Fibroblast of lung (primary cell): Measurements from ENCODE around the gene GPC3.

Experiments used
- EZH2 ChIP-seq: IDR thresholded peaks from 2 replicates; pipeline ENCODE4 v1.5.1; 2012; ENCODE audit warnings: low read length, control low read depth, mild to moderate bottlenecking; ENCODE audit errors: missing control alignments
- TF ChIP-seq, protein P1 (sequence below), 2 donors: IDR thresholded peaks in 1 of 2; conservative IDR thresholded peaks in 1 of 2; 1 replicate in 1 of 2; 2 replicates in 1 of 2; pipeline ENCODE4 v1.5.1; 2011 to 2012; ENCODE audit warnings: low read length in 2 of 2, control low read depth in 1 of 2, inconsistent platforms in 1 of 2, low read depth in 1 of 2, mild to moderate bottlenecking in 1 of 2

DNA sequence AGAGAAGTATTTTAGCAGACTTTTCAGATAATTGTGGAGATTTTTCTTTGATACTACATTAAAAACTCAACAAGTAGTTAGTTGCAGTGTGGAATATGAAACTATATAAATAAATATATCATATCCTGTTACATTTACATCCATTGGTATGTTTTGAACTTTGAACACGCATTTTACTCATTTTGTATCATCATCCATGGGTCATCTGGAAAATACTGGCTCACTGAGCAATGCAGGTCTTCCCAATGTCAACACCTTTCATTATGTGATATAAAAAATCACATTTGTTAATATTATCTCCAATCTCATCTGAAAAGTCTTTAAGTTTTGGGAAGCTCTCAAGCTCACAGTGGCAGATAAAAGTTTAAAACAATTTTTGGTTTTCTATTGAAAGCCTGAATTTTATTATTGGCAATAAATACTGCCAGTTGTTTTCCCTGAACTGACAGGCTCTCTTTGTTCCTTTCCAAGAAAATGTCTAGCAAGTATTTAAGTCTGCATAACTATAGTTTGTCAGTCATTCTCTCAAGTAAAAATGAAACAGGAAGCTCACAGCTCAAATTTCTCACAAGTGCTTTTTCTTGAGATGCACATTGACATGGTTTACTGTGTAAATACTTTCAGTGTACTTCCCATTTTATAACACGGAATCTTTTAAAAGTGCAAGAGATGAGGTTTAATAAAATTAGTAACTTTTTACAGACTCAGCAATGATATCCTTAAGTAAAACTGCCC lies 386.6 kb downstream of the GPC3 start:
- TF ChIP-seq, protein P1, sequence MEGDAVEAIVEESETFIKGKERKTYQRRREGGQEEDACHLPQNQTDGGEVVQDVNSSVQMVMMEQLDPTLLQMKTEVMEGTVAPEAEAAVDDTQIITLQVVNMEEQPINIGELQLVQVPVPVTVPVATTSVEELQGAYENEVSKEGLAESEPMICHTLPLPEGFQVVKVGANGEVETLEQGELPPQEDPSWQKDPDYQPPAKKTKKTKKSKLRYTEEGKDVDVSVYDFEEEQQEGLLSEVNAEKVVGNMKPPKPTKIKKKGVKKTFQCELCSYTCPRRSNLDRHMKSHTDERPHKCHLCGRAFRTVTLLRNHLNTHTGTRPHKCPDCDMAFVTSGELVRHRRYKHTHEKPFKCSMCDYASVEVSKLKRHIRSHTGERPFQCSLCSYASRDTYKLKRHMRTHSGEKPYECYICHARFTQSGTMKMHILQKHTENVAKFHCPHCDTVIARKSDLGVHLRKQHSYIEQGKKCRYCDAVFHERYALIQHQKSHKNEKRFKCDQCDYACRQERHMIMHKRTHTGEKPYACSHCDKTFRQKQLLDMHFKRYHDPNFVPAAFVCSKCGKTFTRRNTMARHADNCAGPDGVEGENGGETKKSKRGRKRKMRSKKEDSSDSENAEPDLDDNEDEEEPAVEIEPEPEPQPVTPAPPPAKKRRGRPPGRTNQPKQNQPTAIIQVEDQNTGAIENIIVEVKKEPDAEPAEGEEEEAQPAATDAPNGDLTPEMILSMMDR (conservative IDR thresholded peaks at IDR 0.05 in 1 of 2, IDR thresholded peaks at IDR 0.05 in 1 of 2; ENCODE audit: low read depth in 1 of 2, low read length in 2 of 2) = no peak
- TF ChIP-seq EZH2 = no peak
